Prostate gland (tissue), 2 donors: Measurements from ENCODE around the gene PTCHD1. TPM values are rescaled to one million over a fixed set of nuclear protein-coding genes. Genes with fewer than 3 reads are reported as not detected.

Source experiments
- DNase-seq: peaks from one replicate; pipeline ENCODE4 v3.0.0-alpha.2; 2019; ENCODE audit warnings: low spot score
- H3K27ac ChIP-seq, 2 donors: fragments of 200-600 bp; sonication (generic); 2 replicates each; pipeline ENCODE4 v1.5.1; 2017 to 2019
- H3K27me3 ChIP-seq: fragments of 200-600 bp; sonication (generic); replicated peaks from 2 replicates; pipeline ENCODE4 v1.5.1; 2019; ENCODE audit not compliant: insufficient read depth
- H3K36me3 ChIP-seq, 2 donors: fragments of 200-600 bp; sonication (generic); 1 replicate in 1 of 2; 2 replicates in 1 of 2; pipeline versions ENCODE4 v1.5.1 to v1.8.1; 2017 to 2019
- H3K4me1 ChIP-seq: fragments of 200-600 bp; sonication (generic); replicated peaks from 2 replicates; pipeline ENCODE4 v1.5.1; 2019
- H3K4me3 ChIP-seq, 2 donors: fragments of 200-600 bp; sonication (generic); 2 replicates each; pipeline ENCODE4 v1.5.1; 2017 to 2019
- H3K9me3 ChIP-seq: fragments of 200-600 bp; sonication (generic); 2 replicates; pipeline ENCODE4 v1.5.1; 2017
- POLR2A ChIP-seq: fragments of 450-650 bp; IDR thresholded peaks from one replicate; pipeline ENCODE4 v1.6.1; 2016; ENCODE audit warnings: antibody characterized with exemption, mild to moderate bottlenecking
- POLR2AphosphoS5 ChIP-seq: sonication (generic); formaldehyde crosslinking; IDR thresholded peaks from one replicate; pipeline ENCODE4 v1.6.1; 2017; ENCODE audit warnings: antibody characterized with exemption
- WGBS: methylation state at CpG from one replicate; pipeline ENCODE4 v1.1.5; 2018; 5-methylcytosine and 5-hydroxymethylcytosine counted together
- intact Hi-C: fragments of 100-400 bp; cut with DNase I; formaldehyde crosslinking; loops from one replicate; pipeline ENCODE4 v1.14.2; 2022
- total RNA-seq, 2 donors: library from RNA; depleted of rRNA; stranded (reverse); fragments of >200 nt; gene quantifications; one replicate each; pipeline ENCODE4 v1.1.0, GENCODE V29; 2016
- TF ChIP-seq, protein P1 (sequence below), 4 experiments: fragments of 200-600 bp in 2 of 4; fragments of 450-650 bp in 2 of 4; sonication (generic) in 2 of 4; IDR thresholded peaks; 1 replicate in 3 of 4; 2 replicates in 1 of 4; pipeline ENCODE4 v1.5.1; 2016 to 2019; ENCODE audit warnings: antibody characterized with exemption in 4 of 4, mild to moderate bottlenecking in 2 of 4, moderate library complexity in 2 of 4

PTCHD1 gene
- total RNA-seq, 2 donors from 2014 or later: 1.6 to 5.3 TPM

DNA sequence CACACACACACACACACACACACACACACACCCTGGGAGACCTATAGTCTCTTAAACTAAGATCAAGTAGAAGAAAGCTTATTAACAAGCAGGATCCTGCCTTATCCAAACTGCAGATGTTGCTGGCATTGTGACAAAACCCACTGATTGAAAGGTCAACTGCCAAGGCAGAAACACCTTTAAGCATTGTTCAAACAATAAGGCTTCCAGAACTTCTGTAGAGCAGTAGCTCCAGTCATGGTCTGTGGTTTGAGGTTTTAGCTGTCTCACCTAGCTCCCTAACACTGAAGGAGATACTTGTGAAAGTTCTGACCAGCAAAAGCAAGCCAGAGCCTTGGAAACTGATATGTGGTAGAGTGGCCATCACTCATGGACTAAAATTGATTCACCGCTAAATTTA is 59.8 kb downstream of the PTCHD1 start:
- Histone ChIP-seq H3K4me3 (no peak overlapping the region), H3K36me3 (no peaks in the 10 kb centered on the region), H3K27ac (no peak overlapping the region), H3K4me1 (no peaks in the 10 kb centered on the region), H3K27me3 (no peaks in the 10 kb centered on the region), H3K9me3 (no peaks in the 10 kb centered on the region)
- no peak for TF ChIP-seq POLR2AphosphoS5
- TF ChIP-seq, protein P1, sequence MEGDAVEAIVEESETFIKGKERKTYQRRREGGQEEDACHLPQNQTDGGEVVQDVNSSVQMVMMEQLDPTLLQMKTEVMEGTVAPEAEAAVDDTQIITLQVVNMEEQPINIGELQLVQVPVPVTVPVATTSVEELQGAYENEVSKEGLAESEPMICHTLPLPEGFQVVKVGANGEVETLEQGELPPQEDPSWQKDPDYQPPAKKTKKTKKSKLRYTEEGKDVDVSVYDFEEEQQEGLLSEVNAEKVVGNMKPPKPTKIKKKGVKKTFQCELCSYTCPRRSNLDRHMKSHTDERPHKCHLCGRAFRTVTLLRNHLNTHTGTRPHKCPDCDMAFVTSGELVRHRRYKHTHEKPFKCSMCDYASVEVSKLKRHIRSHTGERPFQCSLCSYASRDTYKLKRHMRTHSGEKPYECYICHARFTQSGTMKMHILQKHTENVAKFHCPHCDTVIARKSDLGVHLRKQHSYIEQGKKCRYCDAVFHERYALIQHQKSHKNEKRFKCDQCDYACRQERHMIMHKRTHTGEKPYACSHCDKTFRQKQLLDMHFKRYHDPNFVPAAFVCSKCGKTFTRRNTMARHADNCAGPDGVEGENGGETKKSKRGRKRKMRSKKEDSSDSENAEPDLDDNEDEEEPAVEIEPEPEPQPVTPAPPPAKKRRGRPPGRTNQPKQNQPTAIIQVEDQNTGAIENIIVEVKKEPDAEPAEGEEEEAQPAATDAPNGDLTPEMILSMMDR (IDR thresholded peaks at IDR 0.05): no peak
- no peak for TF ChIP-seq POLR2A
- intact Hi-C loops: no loop called here
- WGBS: 100% methylated on average over 1 of the region's 1 CpG
- DNase-seq: no peak

DNA sequence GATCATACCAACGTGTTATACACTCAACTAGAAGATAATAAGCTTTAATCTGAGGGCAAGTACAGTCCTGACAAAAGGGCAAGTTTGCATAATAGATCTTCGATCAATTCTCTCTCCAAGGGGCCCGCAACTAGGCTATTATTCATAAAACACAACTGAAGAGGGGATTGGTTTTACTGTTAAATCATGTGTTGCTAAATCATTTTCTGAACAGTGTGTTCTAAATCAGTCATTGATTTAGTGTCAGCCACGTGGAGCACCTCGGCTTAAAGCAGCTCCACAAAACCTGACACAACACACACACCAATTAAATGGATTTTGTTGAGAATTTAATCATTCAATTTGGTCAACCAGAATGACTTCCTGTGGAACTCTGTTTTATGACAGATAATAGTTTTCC is 61.6 kb downstream of the PTCHD1 start:
- H3K27me3 ChIP-seq: no peaks in the 10 kb centered on the region
- no peaks in the 10 kb centered on the region for H3K9me3 ChIP-seq
- intact Hi-C loops: no loop called here
- no peaks in the 10 kb centered on the region for H3K4me1 ChIP-seq
- no peak overlapping the region for H3K4me3 ChIP-seq
- TF ChIP-seq, protein P1 (IDR thresholded peaks at IDR 0.05): no peak
- TF ChIP-seq POLR2A (no peak), POLR2AphosphoS5 (no peak)
- no peak overlapping the region for H3K27ac ChIP-seq
- H3K36me3 ChIP-seq: no peaks in the 10 kb centered on the region
- DNase-seq: no peak
- 81% methylated on average over 5 of the region's 5 CpGs for WGBS

DNA sequence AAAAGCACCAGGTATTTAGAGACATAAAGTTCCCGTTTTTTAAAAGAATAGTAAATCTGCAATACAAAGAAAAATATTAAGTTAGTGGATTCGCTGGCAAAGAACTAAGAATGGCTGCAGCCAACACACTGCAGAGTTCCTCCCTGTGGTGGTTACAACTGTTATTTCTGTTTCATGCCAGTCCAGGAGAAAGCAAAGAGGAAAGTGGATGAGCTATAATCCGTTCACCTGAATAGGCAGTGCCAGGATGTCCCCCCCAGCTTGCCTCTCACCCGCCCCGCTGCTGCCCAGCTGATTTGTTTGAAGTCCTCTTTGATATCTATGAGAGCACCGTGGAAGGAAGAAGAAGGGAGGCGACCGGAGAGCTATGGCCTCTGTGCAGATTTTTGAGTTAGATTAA is 63.9 kb downstream of the PTCHD1 start:
- WGBS: 43% methylated on average over 8 of the region's 8 CpGs
- H3K27me3 ChIP-seq: no peaks in the 10 kb centered on the region

DNA sequence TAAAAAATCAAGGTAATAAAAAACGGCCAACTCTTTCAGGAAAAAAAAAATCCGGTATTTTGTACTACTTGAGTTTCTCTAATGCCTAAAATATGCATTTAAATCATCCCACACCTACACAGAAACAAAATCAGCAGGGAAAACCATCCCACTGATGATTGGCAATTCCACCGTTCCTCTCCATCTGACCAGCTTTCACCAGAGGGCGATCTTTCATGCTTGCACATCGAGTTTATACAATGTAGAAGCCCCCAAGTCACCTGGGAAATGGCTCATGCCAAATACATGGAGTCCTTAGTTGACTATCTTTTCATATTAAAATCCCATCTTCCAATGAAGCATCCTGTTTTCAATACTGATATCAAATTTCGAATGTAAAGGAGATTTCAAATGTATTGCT is 69.2 kb downstream of the PTCHD1 start:
- DNase-seq: no peak
- 79% methylated on average over 6 of the region's 6 CpGs for WGBS
- Histone ChIP-seq H3K27me3 (no peaks in the 10 kb centered on the region), H3K4me3 (no peak overlapping the region), H3K27ac (no peak overlapping the region), H3K36me3 (no peaks in the 10 kb centered on the region), H3K9me3 (no peaks in the 10 kb centered on the region), H3K4me1 (no peaks in the 10 kb centered on the region)
- TF ChIP-seq POLR2AphosphoS5 (no peak), POLR2A (no peak)
- TF ChIP-seq, protein P1 (IDR thresholded peaks at IDR 0.05): no peak
- intact Hi-C loops: no loop called here

More for the DNA sequence above, 63.9 kb downstream of the PTCHD1 start:
- intact Hi-C loops: no loop called here
- Histone ChIP-seq H3K27ac (no peak overlapping the region), H3K4me3 (no peak overlapping the region), H3K9me3 (no peaks in the 10 kb centered on the region), H3K36me3 (no peaks in the 10 kb centered on the region), H3K4me1 (no peaks in the 10 kb centered on the region)
- TF ChIP-seq POLR2AphosphoS5: no peak
- TF ChIP-seq, protein P1 (IDR thresholded peaks at IDR 0.05): no peak
- no peak for TF ChIP-seq POLR2A
- no peak for DNase-seq

DNA sequence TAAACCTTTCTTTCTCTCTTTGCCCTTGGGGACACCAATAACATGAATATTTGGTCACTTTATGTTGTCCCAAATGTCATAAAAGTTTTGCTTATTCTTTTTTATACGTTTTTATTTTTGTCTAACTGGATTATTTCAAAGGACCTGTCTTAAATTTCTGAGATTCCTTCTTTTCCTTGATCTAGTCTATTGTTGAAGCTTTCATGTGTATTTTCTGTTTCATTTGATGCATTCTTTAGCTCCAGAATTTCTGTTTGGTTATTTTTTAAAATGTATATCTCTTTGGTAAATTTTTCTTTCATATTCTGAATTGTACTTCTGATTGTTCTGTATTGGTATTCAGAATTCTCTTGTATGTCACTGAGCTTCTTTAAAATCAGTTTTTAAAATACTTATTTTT is 88.3 kb downstream of the PTCHD1 start:
- Histone ChIP-seq H3K36me3 (no peaks in the 10 kb centered on the region), H3K27me3 (no peaks in the 10 kb centered on the region), H3K4me1 (no peaks in the 10 kb centered on the region), H3K4me3 (no peak overlapping the region), H3K9me3 (no peaks in the 10 kb centered on the region), H3K27ac (no peak overlapping the region)
- TF ChIP-seq, protein P1 (IDR thresholded peaks at IDR 0.05): no peak
- TF ChIP-seq POLR2AphosphoS5 (no peak), POLR2A (no peak)
- 91% methylated on average over 1 of the region's 1 CpG for WGBS
- intact Hi-C loops: no loop called here
- no peak for DNase-seq
